Right ventricle myocardium inferior (tissue), 1 donor: ENCODE results near the gene TMPRSS3. TPM values are rescaled to one million over a fixed set of nuclear protein-coding genes. Genes with fewer than 3 reads are reported as not detected.

Experiments used
- total RNA-seq: library from RNA; stranded (reverse); fragmentation: NEBNext Ultra II Directional; extraction: Animal tissue kit (Norgen Biotek cat#: 25700); gene quantifications from one replicate; pipeline ENCODE4 v1.2.1, GENCODE V29; 2021
- donor health status: DM: no; HTN: yes; CAD: no; lungs with severe emphysema.

Gene TMPRSS3
- total RNA-seq, 1 donor from 2014 or later, result not detected

Other genes with a start within 250 kb of the TMPRSS3 start
- 9.0 TPM for gene ABCG1, start 176.9 kb downstream of the TMPRSS3 start, total RNA-seq
- 3.4 TPM for gene TFF3, start 80.6 kb downstream of the TMPRSS3 start, total RNA-seq
- gene TFF2, start 45.1 kb downstream of the TMPRSS3 start, total RNA-seq, result not detected
- gene TFF1, start 29.5 kb downstream of the TMPRSS3 start, total RNA-seq, result not detected
- gene UBASH3A, start 7.8 kb upstream of the TMPRSS3 start, total RNA-seq, result not detected
- gene RSPH1, start 100.2 kb upstream of the TMPRSS3 start, total RNA-seq, result not detected
- 3.0 TPM for gene SLC37A1, start 117.8 kb upstream of the TMPRSS3 start, total RNA-seq